K562 (cell line): Measurements from ENCODE around the gene MS4A2. TPM values are rescaled to one million over a fixed set of nuclear protein-coding genes. Genes with fewer than 3 reads are reported as not detected.

Experiments used
- ARID3A ChIP-seq: IDR thresholded peaks from 2 replicates; pipeline ENCODE4 v1.6.1; 2012; ENCODE audit warnings: low read depth, low read length, improper control_type of control experiment, borderline replicate concordance
- CEBPG ChIP-seq, 3 experiments: fragments of 200-800 bp in 1 of 3; sonication (Bioruptor generic) in 1 of 3; sonication (generic) in 1 of 3; formaldehyde crosslinking in 1 of 3; IDR thresholded peaks in 2 of 3; conservative IDR thresholded peaks in 1 of 3; 2 replicates each; pipeline versions ENCODE4 v1.6.1 to v1.8.0; 2016 to 2022; ENCODE audit warnings: missing compliant biosample characterization in 2 of 3, missing genetic modification characterization in 2 of 3, mild to moderate bottlenecking in 1 of 3, missing genetic modification reagents in 1 of 3
- CTCF ChIP-seq, 3 experiments: IDR thresholded peaks in 2 of 3; conservative IDR thresholded peaks in 1 of 3; 2 replicates each; pipeline ENCODE4 v1.5.1; 2011 to 2012; ENCODE audit warnings: low read length in 3 of 3, mild to moderate bottlenecking in 3 of 3, control low read depth in 2 of 3, improper control_type of control experiment in 1 of 3, inconsistent platforms in 1 of 3, low read depth in 1 of 3, mixed read lengths in 1 of 3, moderate library complexity in 1 of 3; ENCODE audit not compliant: insufficient read depth in 2 of 3
- DPF2 ChIP-seq: fragments of 450-650 bp; IDR thresholded peaks from 2 replicates; pipeline ENCODE4 v1.6.1; 2016
- E2F6 ChIP-seq, 2 experiments: IDR thresholded peaks; 2 replicates each; pipeline ENCODE4 v1.6.1; 2011; ENCODE audit warnings: borderline replicate concordance in 1 of 2, control low read depth in 1 of 2, low read depth in 1 of 2, low read length in 1 of 2, mild to moderate bottlenecking in 1 of 2, mixed read lengths in 1 of 2, moderate library complexity in 1 of 2; ENCODE audit not compliant: insufficient read depth in 1 of 2, insufficient read length in 1 of 2, poor library complexity in 1 of 2, severe bottlenecking in 1 of 2; ENCODE audit errors: extremely low read depth in 1 of 2
- HES1 ChIP-seq: fragments of 450-650 bp; IDR thresholded peaks from 2 replicates; pipeline ENCODE4 v1.6.1; 2016; ENCODE audit warnings: low read depth, mild to moderate bottlenecking, moderate library complexity
- HNRNPUL1 ChIP-seq: fragments of 200-400 bp; formaldehyde crosslinking; IDR thresholded peaks from 2 replicates; pipeline ENCODE4 v1.6.1; 2017; ENCODE audit warnings: low read length
- IRF1 ChIP-seq: sonication (generic); formaldehyde crosslinking; IDR thresholded peaks from 2 replicates; pipeline ENCODE4 v1.8.0; 2022; ENCODE audit warnings: missing genetic modification reagents, mild to moderate bottlenecking, borderline replicate concordance
- NUFIP1 ChIP-seq: fragments of 450-650 bp; IDR thresholded peaks from 2 replicates; pipeline ENCODE4 v1.6.1; 2018; ENCODE audit not compliant: partially characterized antibody
- SNIP1 ChIP-seq: fragments of 450-650 bp; IDR thresholded peaks from 2 replicates; pipeline ENCODE4 v1.7.1; 2017; ENCODE audit warnings: low read depth, mild to moderate bottlenecking
- TCF7 ChIP-seq: sonication (generic); IDR thresholded peaks from 2 replicates; pipeline ENCODE4 v1.6.1; 2016; ENCODE audit warnings: antibody characterized with exemption, borderline replicate concordance
- ZMIZ1 ChIP-seq, 2 experiments: fragments of 150-350 bp in 1 of 2; IDR thresholded peaks; 2 replicates each; pipeline ENCODE4 v1.6.1; 2012 to 2016; ENCODE audit warnings: low read depth in 2 of 2, low read length in 2 of 2, mild to moderate bottlenecking in 1 of 2, moderate library complexity in 1 of 2
- ZNF395 ChIP-seq: fragments of 200-800 bp; sonication (Bioruptor generic); IDR thresholded peaks from 2 replicates; pipeline ENCODE4 v1.6.1; 2017; ENCODE audit warnings: missing genetic modification characterization, missing compliant biosample characterization
- polyA plus RNA-seq, 8 experiments: library from polyadenylated mRNA; depleted of rRNA in 4 of 8; stranded (reverse) in 5 of 8; unstranded in 3 of 8; fragments of >200 nt; fragmentation: Nextera tagmentation in 2 of 8; fragmentation: Illumina TruSeq in 1 of 8; extraction: Ambion mirVana in 2 of 8; extraction: Trizol in 1 of 8; gene quantifications; 2 replicates each; pipeline versions ENCODE4 v1.2.1 to v1.2.3, GENCODE V29; 2011 to 2014; ENCODE audit warnings: inconsistent platforms in 1 of 8, missing spikeins in 1 of 8
- total RNA-seq, 7 experiments: library from RNA; depleted of rRNA in 6 of 7; stranded (reverse); fragments of >200 nt in 6 of 7; fragmentation: Illumina TruSeq in 2 of 7; extraction: Trizol in 2 of 7; gene quantifications; 2 replicates each; pipeline versions ENCODE4 v1.2.1 to v1.2.3, GENCODE V29; 2011 to 2021; ENCODE audit warnings: low replicate concordance in 1 of 7

MS4A2 gene
- total and polyA plus RNA-seq, 9 of the 15 experiments (the other 6 are each of a cell fraction or from before 2014, with no cell fraction given), result 0.06 to 5.7 (median 0.86) TPM

- TF ChIP-seq CTCF (IDR thresholded peaks at IDR 0.05 in 2 of 3, conservative IDR thresholded peaks at IDR 0.05 in 1 of 3; ENCODE audit: insufficient read depth in 2 of 3, low read depth in 1 of 3, low read length in 3 of 3) (no peak), CEBPG (CRISPR knock-in tag; IDR thresholded peaks at IDR 0.05) (no peak), CEBPG (tag; conservative IDR thresholded peaks at IDR 0.05 in 1 of 2, IDR thresholded peaks at IDR 0.05 in 1 of 2) (no peak), DPF2 (peak; percentile 53; the same call in 1 of the 2 replicates), TCF7 (no peak), E2F6 (IDR thresholded peaks at IDR 0.05; ENCODE audit: borderline replicate concordance in 1 of 2, extremely low read depth in 1 of 2, insufficient read depth in 1 of 2, insufficient read length in 1 of 2, low read depth in 1 of 2, low read length in 1 of 2, poor library complexity in 1 of 2, severe bottlenecking in 1 of 2) (no peak), HES1 (no peak), SNIP1 (no peak), ZMIZ1 (IDR thresholded peaks at IDR 0.05; ENCODE audit: low read depth in 2 of 2, low read length in 2 of 2) (no peak), ZNF395 (no peak), ARID3A (no peak), HNRNPUL1 (no peak), IRF1 (CRISPR knock-in tag) (no peak), NUFIP1 (no peak)
Measured at GRCh38 chr11:60059052-60059451, 29.4 kb upstream of the MS4A2 start (continued).
